HEK293 (cell line): ENCODE data around the gene S100A8.

ENCODE experiments used
- CTCF ChIA-PET: fragments of 350-600 bp; formaldehyde crosslinking; extraction: SDS; loops from one replicate; lab custom pipeline; 2021; ENCODE audit warnings: antibody characterized with exemption; lab: Yijun Ruan, JAX
- POLR2A ChIA-PET: fragments of 300-600 bp; formaldehyde crosslinking; extraction: SDS; loops from one replicate; lab custom pipeline; 2020; ENCODE audit warnings: antibody characterized with exemption, inconsistent platforms; lab: Yijun Ruan, JAX
- H3K27ac ChIP-seq: fragments of 200-500 bp; sonication (Bioruptor generic); 2 replicates; pipeline ENCODE4 v1.5.1; 2014; ENCODE audit warnings: low read depth, low read length, control low read depth, inconsistent platforms; ENCODE audit errors: extremely low read depth
- H3K36me3 ChIP-seq, 2 experiments: fragments of 200-500 bp in 1 of 2; sonication (Bioruptor generic) in 1 of 2; 1 replicate in 1 of 2; 2 replicates in 1 of 2; pipeline ENCODE4 v1.5.1; 2014 to 2017; ENCODE audit warnings: inconsistent platforms in 2 of 2, low read length in 2 of 2; ENCODE audit not compliant: control insufficient read depth in 2 of 2, insufficient read depth in 1 of 2
- H3K4me1 ChIP-seq: fragments of 200-500 bp; sonication (Bioruptor generic); 2 replicates; pipeline ENCODE4 v1.5.1; 2014; ENCODE audit warnings: mild to moderate bottlenecking, low read length, inconsistent platforms; ENCODE audit not compliant: control insufficient read depth, insufficient read depth
- H3K4me3 ChIP-seq: 2 replicates; pipeline ENCODE4 v1.5.1; 2011; ENCODE audit warnings: low read depth, mild to moderate bottlenecking, control low read depth, low read length, moderate library complexity
- H3K9me3 ChIP-seq: fragments of 200-500 bp; sonication (Bioruptor generic); 2 replicates; pipeline ENCODE4 v1.5.1; 2014; ENCODE audit warnings: low read depth, low read length, inconsistent platforms; ENCODE audit not compliant: control insufficient read depth, insufficient read depth
- GFI1B ChIP-seq: fragments of 450-650 bp; formaldehyde crosslinking; IDR thresholded peaks from 2 replicates; pipeline ENCODE4 v1.5.1; 2016; ENCODE audit warnings: missing biosample characterization, missing genetic modification characterization
- KLF17 ChIP-seq: fragments of 450-650 bp; formaldehyde crosslinking; IDR thresholded peaks from 2 replicates; pipeline ENCODE4 v1.5.1; 2016; ENCODE audit warnings: missing biosample characterization, missing genetic modification characterization
- PRDM1 ChIP-seq: fragments of 450-650 bp; formaldehyde crosslinking; IDR thresholded peaks from 2 replicates; pipeline ENCODE4; 2016; ENCODE audit warnings: missing biosample characterization, missing genetic modification characterization
- SCRT2 ChIP-seq: fragments of 450-650 bp; formaldehyde crosslinking; IDR thresholded peaks from 2 replicates; pipeline ENCODE4 v1.5.1; 2016; ENCODE audit warnings: missing biosample characterization, missing genetic modification characterization
- ZBTB1 ChIP-seq: fragments of 450-650 bp; formaldehyde crosslinking; IDR thresholded peaks from 2 replicates; pipeline ENCODE4 v1.5.1; 2016; ENCODE audit warnings: missing biosample characterization, missing genetic modification characterization
- ZBTB7A ChIP-seq: fragments of 450-650 bp; formaldehyde crosslinking; IDR thresholded peaks from 2 replicates; pipeline ENCODE4 v1.5.1; 2016; ENCODE audit warnings: low read depth, missing biosample characterization, missing genetic modification characterization
- ZFP3 ChIP-seq: fragments of 450-650 bp; formaldehyde crosslinking; IDR thresholded peaks from 2 replicates; pipeline ENCODE4 v1.5.1; 2016; ENCODE audit warnings: low read depth, missing biosample characterization, missing genetic modification characterization
- ZNF132 ChIP-seq: fragments of 450-650 bp; formaldehyde crosslinking; IDR thresholded peaks from 2 replicates; pipeline ENCODE4 v1.5.1; 2017; ENCODE audit warnings: missing biosample characterization, missing genetic modification characterization, borderline replicate concordance
- ZNF221 ChIP-seq: fragments of 450-650 bp; formaldehyde crosslinking; IDR thresholded peaks from 2 replicates; pipeline ENCODE4 v1.5.1; 2017; ENCODE audit warnings: missing biosample characterization, missing genetic modification characterization, borderline replicate concordance
- ZNF302 ChIP-seq: fragments of 450-650 bp; formaldehyde crosslinking; IDR thresholded peaks from 2 replicates; pipeline ENCODE4 v1.5.1; 2016; ENCODE audit warnings: missing biosample characterization, missing genetic modification characterization, low read depth
- ZNF324 ChIP-seq: fragments of 450-650 bp; formaldehyde crosslinking; IDR thresholded peaks from 2 replicates; pipeline ENCODE4 v1.5.1; 2016; ENCODE audit warnings: missing biosample characterization, missing genetic modification characterization
- ZNF48 ChIP-seq: fragments of 450-650 bp; formaldehyde crosslinking; IDR thresholded peaks from 2 replicates; pipeline ENCODE4 v1.5.1; 2016; ENCODE audit warnings: missing biosample characterization, missing genetic modification characterization
- ZNF629 ChIP-seq: fragments of 450-650 bp; formaldehyde crosslinking; IDR thresholded peaks from 2 replicates; pipeline ENCODE4 v1.5.1; 2017; ENCODE audit warnings: missing biosample characterization, missing genetic modification characterization
- ZNF830 ChIP-seq: fragments of 450-650 bp; IDR thresholded peaks from 2 replicates; pipeline ENCODE4 v1.5.0; 2018; ENCODE audit warnings: missing biosample characterization, missing genetic modification characterization, low read depth, mild to moderate bottlenecking, moderate library complexity
- ZSCAN30 ChIP-seq: fragments of 450-650 bp; IDR thresholded peaks from 2 replicates; pipeline ENCODE4 v1.5.1; 2018; ENCODE audit warnings: missing biosample characterization, mild to moderate bottlenecking, missing genetic modification characterization, moderate library complexity
- TF ChIP-seq, protein P1 (sequence below): fragments of 450-650 bp; formaldehyde crosslinking; IDR thresholded peaks from 2 replicates; pipeline ENCODE4 v1.5.1; 2017; ENCODE audit warnings: missing biosample characterization, missing genetic modification characterization
- TF ChIP-seq, protein P2 (sequence below): fragments of 450-650 bp; formaldehyde crosslinking; IDR thresholded peaks from 2 replicates; pipeline ENCODE4 v1.5.1; 2016; ENCODE audit warnings: missing biosample characterization, missing genetic modification characterization
- TF ChIP-seq, protein P3 (sequence below): fragments of 450-650 bp; formaldehyde crosslinking; IDR thresholded peaks from 2 replicates; pipeline ENCODE4 v1.5.1; 2017; ENCODE audit warnings: missing biosample characterization, missing genetic modification characterization
- TF ChIP-seq, protein P4 (sequence below): fragments of 450-650 bp; formaldehyde crosslinking; IDR thresholded peaks from 2 replicates; pipeline ENCODE4 v1.5.1; 2016; ENCODE audit warnings: missing biosample characterization, missing genetic modification characterization, borderline replicate concordance

Gene S100A8

DNA sequence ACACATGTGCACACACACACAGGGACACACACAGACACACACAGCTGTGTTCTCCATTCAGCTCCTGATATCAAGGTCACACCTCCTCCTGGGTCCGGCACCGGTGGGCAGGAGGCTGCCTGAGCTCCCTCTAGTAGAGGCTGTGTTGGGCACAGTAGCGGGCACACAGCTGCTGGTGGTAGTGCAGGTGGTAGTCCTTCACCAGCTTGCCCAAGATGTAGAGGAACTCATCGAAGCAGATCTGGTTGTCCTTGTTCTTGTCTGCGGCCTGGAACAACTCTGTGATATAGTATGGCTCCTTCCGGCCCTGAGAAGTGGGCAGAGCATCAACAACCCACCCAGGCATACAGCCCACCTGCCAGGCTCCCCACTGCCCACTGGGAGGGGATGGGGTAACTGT, 5.6 kb upstream of the S100A8 start:
- Histone ChIP-seq H3K27ac (no peak overlapping the region), H3K4me3 (no peak overlapping the region), H3K36me3 (no peaks in the 10 kb centered on the region), H3K9me3 (no peaks in the 10 kb centered on the region), H3K4me1 (no peaks in the 10 kb centered on the region)
- no peak for TF ChIP-seq ZFP3
- no peak for TF ChIP-seq ZNF132 (tag by site-specific recombination)
- TF ChIP-seq ZSCAN30 (tag by site-specific recombination): no peak
- TF ChIP-seq, protein P1, sequence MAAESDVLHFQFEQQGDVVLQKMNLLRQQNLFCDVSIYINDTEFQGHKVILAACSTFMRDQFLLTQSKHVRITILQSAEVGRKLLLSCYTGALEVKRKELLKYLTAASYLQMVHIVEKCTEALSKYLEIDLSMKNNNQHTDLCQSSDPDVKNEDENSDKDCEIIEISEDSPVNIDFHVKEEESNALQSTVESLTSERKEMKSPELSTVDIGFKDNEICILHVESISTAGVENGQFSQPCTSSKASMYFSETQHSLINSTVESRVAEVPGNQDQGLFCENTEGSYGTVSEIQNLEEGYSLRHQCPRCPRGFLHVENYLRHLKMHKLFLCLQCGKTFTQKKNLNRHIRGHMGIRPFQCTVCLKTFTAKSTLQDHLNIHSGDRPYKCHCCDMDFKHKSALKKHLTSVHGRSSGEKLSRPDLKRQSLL: no peak
- TF ChIP-seq ZNF302 (tag by site-specific recombination): no peak
- ChIA-PET POLR2A (no interaction called here), CTCF (interaction anchor here (0.9 to 2.8 kb wide), 2 partner anchors 42 to 70 kb away, joined by 3 to 9 read pairs; no protein-coding TSS in a partner anchor)

DNA sequence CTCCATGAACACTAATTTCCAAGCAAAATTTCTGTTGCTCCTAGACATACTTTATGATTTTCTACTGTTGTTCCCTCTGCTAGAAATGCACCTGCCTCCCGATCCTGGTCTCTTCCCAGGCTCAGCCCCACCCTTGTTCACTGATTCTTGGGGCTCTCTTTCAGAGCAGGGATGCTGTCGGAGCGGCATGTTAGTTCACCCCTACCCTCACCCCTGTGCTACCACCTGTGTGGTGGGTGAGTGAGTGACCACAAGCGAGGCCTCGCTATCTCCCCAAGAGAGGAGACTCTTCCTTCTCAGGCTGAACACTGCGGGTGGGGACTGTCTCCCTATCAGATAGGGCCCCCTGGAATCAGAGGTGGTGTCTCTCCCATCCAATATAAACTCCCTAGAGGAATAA, 4.9 kb upstream of the S100A8 start:
- Histone ChIP-seq H3K4me3 (no peak overlapping the region), H3K36me3 (no peaks in the 10 kb centered on the region), H3K4me1 (no peaks in the 10 kb centered on the region)
- TF ChIP-seq KLF17: no peak
- TF ChIP-seq, protein P2, sequence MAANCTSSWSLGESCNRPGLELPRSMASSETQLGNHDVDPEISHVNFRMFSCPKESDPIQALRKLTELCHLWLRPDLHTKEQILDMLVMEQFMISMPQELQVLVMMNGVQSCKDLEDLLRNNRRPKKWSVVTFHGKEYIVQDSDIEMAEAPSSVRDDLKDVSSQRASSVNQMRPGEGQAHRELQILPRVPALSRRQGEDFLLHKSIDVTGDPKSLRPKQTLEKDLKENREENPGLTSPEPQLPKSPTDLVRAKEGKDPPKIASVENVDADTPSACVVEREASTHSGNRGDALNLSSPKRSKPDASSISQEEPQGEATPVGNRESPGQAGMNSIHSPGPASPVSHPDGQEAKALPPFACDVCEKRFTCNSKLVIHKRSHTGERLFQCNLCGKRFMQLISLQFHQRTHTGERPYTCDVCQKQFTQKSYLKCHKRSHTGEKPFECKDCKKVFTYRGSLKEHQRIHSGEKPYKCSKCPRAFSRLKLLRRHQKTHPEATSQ (tag by site-specific recombination): no peak
- TF ChIP-seq, protein P3, sequence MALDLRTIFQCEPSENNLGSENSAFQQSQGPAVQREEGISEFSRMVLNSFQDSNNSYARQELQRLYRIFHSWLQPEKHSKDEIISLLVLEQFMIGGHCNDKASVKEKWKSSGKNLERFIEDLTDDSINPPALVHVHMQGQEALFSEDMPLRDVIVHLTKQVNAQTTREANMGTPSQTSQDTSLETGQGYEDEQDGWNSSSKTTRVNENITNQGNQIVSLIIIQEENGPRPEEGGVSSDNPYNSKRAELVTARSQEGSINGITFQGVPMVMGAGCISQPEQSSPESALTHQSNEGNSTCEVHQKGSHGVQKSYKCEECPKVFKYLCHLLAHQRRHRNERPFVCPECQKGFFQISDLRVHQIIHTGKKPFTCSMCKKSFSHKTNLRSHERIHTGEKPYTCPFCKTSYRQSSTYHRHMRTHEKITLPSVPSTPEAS (tag by site-specific recombination): no peak
- TF ChIP-seq ZNF221: no peak
- TF ChIP-seq SCRT2 (tag by site-specific recombination): no peak
- TF ChIP-seq ZBTB1 (tag by site-specific recombination): no peak
- TF ChIP-seq ZBTB7A: no peak
- no peak for TF ChIP-seq ZNF48
- no peak for TF ChIP-seq ZNF324 (tag by site-specific recombination)
- TF ChIP-seq, protein P4, sequence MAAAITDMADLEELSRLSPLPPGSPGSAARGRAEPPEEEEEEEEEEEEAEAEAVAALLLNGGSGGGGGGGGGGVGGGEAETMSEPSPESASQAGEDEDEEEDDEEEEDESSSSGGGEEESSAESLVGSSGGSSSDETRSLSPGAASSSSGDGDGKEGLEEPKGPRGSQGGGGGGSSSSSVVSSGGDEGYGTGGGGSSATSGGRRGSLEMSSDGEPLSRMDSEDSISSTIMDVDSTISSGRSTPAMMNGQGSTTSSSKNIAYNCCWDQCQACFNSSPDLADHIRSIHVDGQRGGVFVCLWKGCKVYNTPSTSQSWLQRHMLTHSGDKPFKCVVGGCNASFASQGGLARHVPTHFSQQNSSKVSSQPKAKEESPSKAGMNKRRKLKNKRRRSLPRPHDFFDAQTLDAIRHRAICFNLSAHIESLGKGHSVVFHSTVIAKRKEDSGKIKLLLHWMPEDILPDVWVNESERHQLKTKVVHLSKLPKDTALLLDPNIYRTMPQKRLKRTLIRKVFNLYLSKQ (tag by site-specific recombination): no peak
- TF ChIP-seq PRDM1 (tag by site-specific recombination): no peak
- TF ChIP-seq ZNF629 (tag by site-specific recombination): no peak
- TF ChIP-seq GFI1B (tag by site-specific recombination): no peak
- TF ChIP-seq ZNF830: no peak
- TF ChIP-seq, all 188 proteins: peak for 0
- ChIA-PET POLR2A (no interaction called here), CTCF (interaction anchor here (0.9 to 2.8 kb wide), 3 partner anchors 20 to 71 kb away, joined by 3 to 9 read pairs (median 3); no protein-coding TSS in a partner anchor)
- Histone ChIP-seq H3K27ac (no peak overlapping the region), H3K9me3 (no peaks in the 10 kb centered on the region)
